ENCODE measurements around the gene RPH3AL. TPM values are rescaled to one million over a fixed set of nuclear protein-coding genes. Genes with fewer than 3 reads are reported as not detected.

RPH3AL gene
- total and polyA plus RNA-seq, 10 donors: 4.8 to 182 (median 49.1) TPM

- H3K36me3 ChIP-seq: peaks cover 0 to 33% (median 11%) of the 10 kb centered on the region in 6 donors
- H3K4me1 ChIP-seq: peaks cover 0 to 5% (median 0%) of the 10 kb centered on the region in 6 donors
- H3K27ac ChIP-seq: no peak overlapping the region
- peaks cover 0 to 7% (median 0%) of the 10 kb centered on the region in 8 donors for H3K9me3 ChIP-seq
- 67 to 93% (median 81%) methylated on average over 10 of the region's 10 CpGs for WGBS, 5 donors
- no peak overlapping the region for H3K4me3 ChIP-seq
- intact Hi-C loops (cut with DNase I; ENCODE audit: low total_unique reads): no loop called here
- H3K27me3 ChIP-seq (replicated peaks in 1 of 7): no peaks in the 10 kb centered on the region
- DNase-seq: peak; percentile 50
- TF ChIP-seq CTCF (IDR thresholded peaks at IDR 0.05 in 8 of 11, conservative IDR thresholded peaks at IDR 0.05 in 3 of 11) (no peak), POLR2AphosphoS5 (IDR thresholded peaks at IDR 0.05) (no peak), POLR2A (IDR thresholded peaks at IDR 0.05) (no peak)
These were observed 86.9 kb downstream of the RPH3AL start for GRCh38 chr17:265718-266117.

- Histone ChIP-seq H3K27ac (no peak overlapping the region), H3K9me3 (peaks cover 0 to 7% (median 0%) of the 10 kb centered on the region in 8 donors), H3K27me3 (replicated peaks in 1 of 7) (no peaks in the 10 kb centered on the region), H3K4me1 (peaks cover 0 to 17% (median 0%) of the 10 kb centered on the region in 6 donors), H3K36me3 (peaks cover 0 to 20% (median 11%) of the 10 kb centered on the region in 6 donors), H3K4me3 (no peak overlapping the region)
- no peak for TF ChIP-seq CTCF (IDR thresholded peaks at IDR 0.05 in 8 of 11, conservative IDR thresholded peaks at IDR 0.05 in 3 of 11)
- TF ChIP-seq POLR2AphosphoS5 (IDR thresholded peaks at IDR 0.05): no peak
- TF ChIP-seq POLR2A (IDR thresholded peaks at IDR 0.05): no peak
- DNase-seq: peak; percentile 30
- WGBS, 5 donors: 92 to 97% (median 94%) methylated on average over 24 of the region's 24 CpGs
- intact Hi-C loops (cut with DNase I; ENCODE audit: low total_unique reads): no loop called here
These were observed 88.8 kb downstream of the RPH3AL start for GRCh38 chr17:263773-264172.

- DNase-seq: peak; percentile 42
- WGBS, 5 donors: 95 to 97% (median 96%) methylated on average over 18 of the region's 18 CpGs
These were observed 89.3 kb downstream of the RPH3AL start for GRCh38 chr17:263271-263670.

More at GRCh38 chr17:263271-263670, 89.3 kb downstream of the RPH3AL start:
- no peak overlapping the region for H3K27ac ChIP-seq
- H3K4me3 ChIP-seq: no peak overlapping the region
- peaks cover 0 to 7% (median 0%) of the 10 kb centered on the region in 8 donors for H3K9me3 ChIP-seq
- no peak for TF ChIP-seq POLR2A (IDR thresholded peaks at IDR 0.05)
- TF ChIP-seq CTCF (IDR thresholded peaks at IDR 0.05 in 8 of 11, conservative IDR thresholded peaks at IDR 0.05 in 3 of 11): no peak
- no peak for TF ChIP-seq POLR2AphosphoS5 (IDR thresholded peaks at IDR 0.05)
- intact Hi-C loops (cut with DNase I; ENCODE audit: low total_unique reads): no loop called here
- H3K4me1 ChIP-seq: peaks cover 0 to 22% (median 1%) of the 10 kb centered on the region in 6 donors
- H3K27me3 ChIP-seq (replicated peaks in 1 of 7): no peaks in the 10 kb centered on the region
- H3K36me3 ChIP-seq: peaks cover 0 to 20% (median 11%) of the 10 kb centered on the region in 6 donors
